ENCODE data around the gene LRRC42. TPM values are rescaled to one million over a fixed set of nuclear protein-coding genes. Genes with fewer than 3 reads are reported as not detected.

Gene LRRC42
- total and polyA plus RNA-seq, 4 donors = 7.7 to 17.8 (median 17.0) TPM

DNA sequence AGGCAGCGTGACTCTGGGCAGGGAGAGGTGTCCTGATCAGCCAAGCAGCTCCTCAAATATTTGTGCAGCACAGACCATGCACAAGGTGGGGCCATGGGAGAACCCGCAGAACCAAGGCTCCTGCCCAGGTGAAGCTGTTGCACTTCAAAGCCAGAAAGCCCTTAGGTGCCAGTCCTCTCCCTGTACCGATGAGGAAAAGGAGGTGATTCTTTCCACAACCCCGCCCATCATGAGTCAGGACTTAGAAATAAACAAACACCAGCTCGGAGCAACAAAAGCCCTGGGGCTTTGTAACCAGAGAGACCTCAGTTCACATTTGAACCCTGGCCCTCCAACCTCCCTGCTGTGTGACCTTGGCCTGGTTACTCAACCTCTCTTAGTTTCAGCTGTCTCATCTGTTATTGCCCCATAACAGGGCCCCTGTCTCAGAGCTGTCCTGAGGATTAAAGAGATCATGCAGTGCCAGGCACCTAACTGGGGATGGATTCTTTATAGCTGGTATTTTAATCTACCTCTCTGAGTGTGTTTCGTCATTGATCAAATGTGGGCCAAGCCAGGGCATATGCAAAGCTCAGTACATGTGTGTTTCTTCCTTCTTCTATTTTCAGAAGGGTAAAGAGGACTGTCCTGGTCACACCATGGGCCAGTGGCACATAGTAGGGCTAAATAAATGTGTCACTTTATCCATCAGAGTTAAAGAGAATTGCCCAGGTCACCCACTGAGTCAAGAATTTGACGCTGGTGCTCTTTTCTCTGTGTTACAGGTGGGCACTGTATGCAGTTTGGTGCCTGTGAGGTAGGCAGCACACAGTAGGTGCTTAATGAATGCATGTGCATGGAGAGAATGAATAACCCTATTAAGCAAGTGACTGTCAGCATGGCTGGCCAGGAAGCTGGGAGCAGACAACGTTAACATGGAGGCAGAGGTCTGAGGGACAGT lies 70.5 kb downstream of the LRRC42 start:
- TF ChIP-seq, protein P1, sequence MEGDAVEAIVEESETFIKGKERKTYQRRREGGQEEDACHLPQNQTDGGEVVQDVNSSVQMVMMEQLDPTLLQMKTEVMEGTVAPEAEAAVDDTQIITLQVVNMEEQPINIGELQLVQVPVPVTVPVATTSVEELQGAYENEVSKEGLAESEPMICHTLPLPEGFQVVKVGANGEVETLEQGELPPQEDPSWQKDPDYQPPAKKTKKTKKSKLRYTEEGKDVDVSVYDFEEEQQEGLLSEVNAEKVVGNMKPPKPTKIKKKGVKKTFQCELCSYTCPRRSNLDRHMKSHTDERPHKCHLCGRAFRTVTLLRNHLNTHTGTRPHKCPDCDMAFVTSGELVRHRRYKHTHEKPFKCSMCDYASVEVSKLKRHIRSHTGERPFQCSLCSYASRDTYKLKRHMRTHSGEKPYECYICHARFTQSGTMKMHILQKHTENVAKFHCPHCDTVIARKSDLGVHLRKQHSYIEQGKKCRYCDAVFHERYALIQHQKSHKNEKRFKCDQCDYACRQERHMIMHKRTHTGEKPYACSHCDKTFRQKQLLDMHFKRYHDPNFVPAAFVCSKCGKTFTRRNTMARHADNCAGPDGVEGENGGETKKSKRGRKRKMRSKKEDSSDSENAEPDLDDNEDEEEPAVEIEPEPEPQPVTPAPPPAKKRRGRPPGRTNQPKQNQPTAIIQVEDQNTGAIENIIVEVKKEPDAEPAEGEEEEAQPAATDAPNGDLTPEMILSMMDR (IDR thresholded peaks at IDR 0.05; ENCODE audit: control extremely low read depth, extremely low read depth) = no peak
- DNase-seq (no peak), ATAC-seq (ENCODE audit: insufficient read depth, low FRiP score) (peak; percentile 70)
- H3K36me3 ChIP-seq (ENCODE audit: control insufficient read depth in 4 of 4, insufficient read depth in 4 of 4, low read length in 4 of 4) = no peaks in the 10 kb centered on the region
- WGBS, 2 donors = 57 to 76% methylated on average over 8 of the region's 8 CpGs
- H3K27ac ChIP-seq (ENCODE audit: low read depth in 1 of 2, low read length in 1 of 2) = no peak overlapping the region
- no peak overlapping the region for H3K9ac ChIP-seq (ENCODE audit: insufficient read depth in 1 of 2, low read length in 2 of 2)
- no peak overlapping the region for H3K4me3 ChIP-seq
- H3K9me3 ChIP-seq (ENCODE audit: control insufficient read depth in 4 of 4, insufficient read depth in 3 of 4, low read length in 3 of 4) = no peaks in the 10 kb centered on the region
- H3K27me3 ChIP-seq (ENCODE audit: control insufficient read depth in 3 of 3, insufficient read depth in 3 of 3, low read length in 2 of 3) = peaks cover 0 to 2% (median 0%) of the 10 kb centered on the region in 3 donors
- peaks cover 0 to 1% (median 0%) of the 10 kb centered on the region in 5 donors for H3K4me1 ChIP-seq (ENCODE audit: control insufficient read depth in 5 of 5, insufficient read depth in 5 of 5, low read length in 5 of 5)

Other genes starting within 250 kb of the LRRC42 start
- gene GLIS1, start 207.2 kb upstream of the LRRC42 start, total RNA-seq = under 1 TPM; 0.17 to 0.18 TPM
- under 1 TPM in 1 of 2 donors, not detected in 1; 0.05 TPM for gene GLIS1, start 207.2 kb upstream of the LRRC42 start, polyA plus RNA-seq
- gene NDC1, start 108.1 kb upstream of the LRRC42 start, total RNA-seq = 10 to 100 TPM in 1 of 2 donors, 1 to 10 TPM in 1; 8.7 to 16.7 TPM
- gene NDC1, start 108.1 kb upstream of the LRRC42 start, polyA plus RNA-seq = 1 to 10 TPM; 3.9 to 6.4 TPM
- gene YIPF1, start 56.6 kb upstream of the LRRC42 start, total RNA-seq = 10 to 100 TPM; 23.3 to 26.8 TPM
- 10 to 100 TPM; 19.9 to 33.3 TPM for gene YIPF1, start 56.6 kb upstream of the LRRC42 start, polyA plus RNA-seq
- 1 to 10 TPM; 1.1 to 1.9 TPM for gene DIO1, start 52.2 kb upstream of the LRRC42 start, total RNA-seq
- under 1 TPM; 0.24 to 0.41 TPM for gene DIO1, start 52.2 kb upstream of the LRRC42 start, polyA plus RNA-seq
- gene IFT25, start 651 bp upstream of the LRRC42 start, total RNA-seq = 10 to 100 TPM; 27.9 to 46.1 TPM
- gene IFT25, start 651 bp upstream of the LRRC42 start, polyA plus RNA-seq = 10 to 100 TPM; 18.2 to 35.3 TPM
- 10 to 100 TPM; 28.7 to 30.1 TPM for gene LDLRAD1, start 71.8 kb downstream of the LRRC42 start, total RNA-seq
- gene LDLRAD1, start 71.8 kb downstream of the LRRC42 start, polyA plus RNA-seq = 10 to 100 TPM in 1 of 2 donors, 1 to 10 TPM in 1; 8.0 to 24.9 TPM
- gene TMEM59, start 106.9 kb downstream of the LRRC42 start, total RNA-seq = 100 to 1,000 TPM; 372 to 468 TPM
- 100 to 1,000 TPM; 152 to 300 TPM for gene TMEM59, start 106.9 kb downstream of the LRRC42 start, polyA plus RNA-seq
- gene TCEANC2, start 107.3 kb downstream of the LRRC42 start, total RNA-seq = 1 to 10 TPM; 4.6 to 5.3 TPM
- 1 to 10 TPM; 1.7 to 2.7 TPM for gene TCEANC2, start 107.3 kb downstream of the LRRC42 start, polyA plus RNA-seq
- gene CDCP2, start 206.7 kb downstream of the LRRC42 start, total RNA-seq = under 1 TPM; 0.14 to 0.28 TPM
- under 1 TPM in 1 of 2 donors, not detected in 1; 0.02 TPM for gene CDCP2, start 206.7 kb downstream of the LRRC42 start, polyA plus RNA-seq